NCI-H748 treated with DMSO at 0.1 percent for 48 hours (cell line): ENCODE measurements around the gene INSYN1.
"Not testable (repeated sequence)": the region's sequence is repeated elsewhere in the genome, so short reads cannot be mapped to it uniquely, and the experiment has no call there.

Source experiments
- DNase-seq: peaks from one replicate; lab custom pipeline; 2025; lab: John Stamatoyannopoulos, UW

The INSYN1 gene

GRCh38 chr15:73712107-73712506 is 41.0 kb downstream of the INSYN1 start:
- no peak for DNase-seq

GRCh38 chr15:73711526-73711925 is 41.6 kb downstream of the INSYN1 start:
- no peak for DNase-seq

- no peak for DNase-seq
These were observed 42.8 kb downstream of the INSYN1 start for GRCh38 chr15:73710321-73710720.

GRCh38 chr15:73709686-73710085 is 43.5 kb downstream of the INSYN1 start:
- no peak for DNase-seq

- no peak for DNase-seq
These were observed 43.9 kb downstream of the INSYN1 start for GRCh38 chr15:73709241-73709640.

GRCh38 chr15:73708691-73709090 is 44.5 kb downstream of the INSYN1 start:
- no peak for DNase-seq

- DNase-seq: no peak
These were observed 48.1 kb downstream of the INSYN1 start for GRCh38 chr15:73704869-73705645.

GRCh38 chr15:73704142-73704868 is 48.8 kb downstream of the INSYN1 start:
- not testable (repeated sequence) for DNase-seq

- DNase-seq: not testable (repeated sequence)
These were observed 49.5 kb downstream of the INSYN1 start for GRCh38 chr15:73703601-73704000.

- not testable (repeated sequence) for DNase-seq
These were observed 50.6 kb downstream of the INSYN1 start for GRCh38 chr15:73702311-73703239.

GRCh38 chr15:73700041-73700842 is 52.9 kb downstream of the INSYN1 start:
- DNase-seq: peak; percentile 7

- DNase-seq: no peak
These were observed 53.7 kb downstream of the INSYN1 start for GRCh38 chr15:73699249-73700040.

GRCh38 chr15:73697033-73697467 is 56.1 kb downstream of the INSYN1 start:
- no peak for DNase-seq

GRCh38 chr15:73696641-73697001 is 56.5 kb downstream of the INSYN1 start:
- DNase-seq: no peak

- no peak for DNase-seq
These were observed 57.1 kb downstream of the INSYN1 start for GRCh38 chr15:73695773-73696640.

- no peak for DNase-seq
These were observed 58.7 kb downstream of the INSYN1 start for GRCh38 chr15:73694419-73694818.

GRCh38 chr15:73691396-73691795 is 61.8 kb downstream of the INSYN1 start:
- DNase-seq: no peak

GRCh38 chr15:73688455-73688854 is 64.7 kb downstream of the INSYN1 start:
- no peak for DNase-seq

GRCh38 chr15:73687351-73687750 is 65.8 kb downstream of the INSYN1 start:
- no peak for DNase-seq
